Left ventricle myocardium inferior (tissue), 1 donor: ENCODE data around the gene ZSCAN21. TPM values are rescaled to one million over a fixed set of nuclear protein-coding genes. Genes with fewer than 3 reads are reported as not detected.
"Not testable (repeated sequence)": the region's sequence is repeated elsewhere in the genome, so short reads cannot be mapped to it uniquely, and the experiment has no call there.

Source experiments
- DNase-seq: peaks from one replicate; pipeline ENCODE4 v3.0.0-alpha.2; 2020
- H3K27ac ChIP-seq: fragments of 200-600 bp; replicated peaks from 2 replicates; pipeline ENCODE4 v1.8.0; 2021
- H3K27me3 ChIP-seq: fragments of 200-600 bp; 2 replicates; pipeline ENCODE4 v1.8.0; 2021; ENCODE audit warnings: low read depth
- H3K36me3 ChIP-seq: fragments of 200-600 bp; 2 replicates; pipeline ENCODE4 v1.8.0; 2021
- H3K4me1 ChIP-seq: fragments of 200-600 bp; 2 replicates; pipeline ENCODE4 v1.8.0; 2021
- H3K4me3 ChIP-seq: fragments of 200-600 bp; 2 replicates; pipeline ENCODE4 v1.8.0; 2021; ENCODE audit warnings: mild to moderate bottlenecking, moderate library complexity
- H3K9me3 ChIP-seq: fragments of 200-600 bp; replicated peaks from 2 replicates; pipeline ENCODE4 v1.8.0; 2021
- intact Hi-C: fragments of 100-400 bp; cut with micrococcal nuclease; formaldehyde crosslinking; loops from one replicate; pipeline ENCODE4 v1.11.0; 2022
- total RNA-seq: library from RNA; stranded (reverse); fragmentation: NEBNext Ultra II Directional; extraction: Animal tissue kit (Norgen Biotek cat#: 25700); gene quantifications from one replicate; pipeline ENCODE4 v1.2.1, GENCODE V29; 2021
- TF ChIP-seq, protein P1 (sequence below): fragments of 200-600 bp; IDR thresholded peaks from 2 replicates; pipeline ENCODE4 v1.8.0; 2021; ENCODE audit warnings: antibody characterized with exemption, mild to moderate bottlenecking, borderline replicate concordance
- donor health status: DM: no; HTN: yes; CAD: no; lungs with severe emphysema.

The ZSCAN21 gene
- total RNA-seq, 1 donor from 2014 or later: 6.4 TPM

GRCh38 chr7:100010901-100011300, 38.7 kb upstream of the ZSCAN21 start:
- no peaks in the 10 kb centered on the region for H3K27me3 ChIP-seq
- TF ChIP-seq, protein P1, sequence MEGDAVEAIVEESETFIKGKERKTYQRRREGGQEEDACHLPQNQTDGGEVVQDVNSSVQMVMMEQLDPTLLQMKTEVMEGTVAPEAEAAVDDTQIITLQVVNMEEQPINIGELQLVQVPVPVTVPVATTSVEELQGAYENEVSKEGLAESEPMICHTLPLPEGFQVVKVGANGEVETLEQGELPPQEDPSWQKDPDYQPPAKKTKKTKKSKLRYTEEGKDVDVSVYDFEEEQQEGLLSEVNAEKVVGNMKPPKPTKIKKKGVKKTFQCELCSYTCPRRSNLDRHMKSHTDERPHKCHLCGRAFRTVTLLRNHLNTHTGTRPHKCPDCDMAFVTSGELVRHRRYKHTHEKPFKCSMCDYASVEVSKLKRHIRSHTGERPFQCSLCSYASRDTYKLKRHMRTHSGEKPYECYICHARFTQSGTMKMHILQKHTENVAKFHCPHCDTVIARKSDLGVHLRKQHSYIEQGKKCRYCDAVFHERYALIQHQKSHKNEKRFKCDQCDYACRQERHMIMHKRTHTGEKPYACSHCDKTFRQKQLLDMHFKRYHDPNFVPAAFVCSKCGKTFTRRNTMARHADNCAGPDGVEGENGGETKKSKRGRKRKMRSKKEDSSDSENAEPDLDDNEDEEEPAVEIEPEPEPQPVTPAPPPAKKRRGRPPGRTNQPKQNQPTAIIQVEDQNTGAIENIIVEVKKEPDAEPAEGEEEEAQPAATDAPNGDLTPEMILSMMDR: no peak
- intact Hi-C loops: no loop called here
- no peak overlapping the region for H3K27ac ChIP-seq
- H3K9me3 ChIP-seq: no peaks in the 10 kb centered on the region
- peaks cover 11% of the 10 kb centered on the region for H3K4me1 ChIP-seq
- DNase-seq: no peak
- H3K36me3 ChIP-seq: no peaks in the 10 kb centered on the region
- H3K4me3 ChIP-seq: no peak overlapping the region

DNA sequence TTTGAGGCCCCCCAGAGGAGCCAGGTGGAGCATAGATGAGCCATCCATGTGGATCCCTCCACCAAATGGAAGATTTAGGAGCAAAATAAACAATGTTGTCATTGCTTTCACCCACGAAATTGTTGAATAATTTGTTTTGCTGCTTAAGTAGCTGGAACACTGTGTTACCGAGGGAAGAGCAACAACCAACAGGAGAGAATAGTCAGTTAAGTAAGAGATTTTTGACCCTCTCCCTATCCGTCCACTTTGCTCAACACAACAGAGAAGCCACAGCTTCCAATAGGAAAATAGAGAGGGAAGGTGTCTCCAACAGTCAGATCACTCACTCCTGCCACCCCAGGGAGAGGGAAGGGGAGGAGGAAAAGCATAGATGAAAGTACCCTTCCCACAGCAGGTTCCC, 38.1 kb upstream of the ZSCAN21 start:
- H3K27ac ChIP-seq: no peak overlapping the region
- intact Hi-C loops: no loop called here
- H3K4me3 ChIP-seq: no peak overlapping the region
- H3K36me3 ChIP-seq: no peaks in the 10 kb centered on the region
- DNase-seq: no peak
- H3K4me1 ChIP-seq: peaks cover 17% of the 10 kb centered on the region
- H3K27me3 ChIP-seq: no peaks in the 10 kb centered on the region
- no peaks in the 10 kb centered on the region for H3K9me3 ChIP-seq
- TF ChIP-seq, protein P1: no peak

GRCh38 chr7:100012385-100013327, 36.9 kb upstream of the ZSCAN21 start:
- H3K9me3 ChIP-seq, DNase-seq, H3K27me3 ChIP-seq, intact Hi-C loops, H3K27ac ChIP-seq, H3K36me3 ChIP-seq, H3K4me3 ChIP-seq: not testable (repeated sequence)
- peaks cover 29% of the 10 kb centered on the region for H3K4me1 ChIP-seq

GRCh38 chr7:100013328-100013676, 36.3 kb upstream of the ZSCAN21 start:
- Histone ChIP-seq H3K4me1 (peaks cover 32% of the 10 kb centered on the region), H3K4me3 (no peak overlapping the region), H3K36me3 (no peaks in the 10 kb centered on the region), H3K9me3 (no peaks in the 10 kb centered on the region), H3K27ac (no peak overlapping the region), H3K27me3 (no peaks in the 10 kb centered on the region)
- intact Hi-C loops: no loop called here
- DNase-seq: no peak
- TF ChIP-seq, protein P1: no peak

- TF ChIP-seq, protein P1: no peak
- H3K4me3 ChIP-seq: peak within 1 kb of the TSS; percentile 98
- no peaks in the 10 kb centered on the region for H3K27me3 ChIP-seq
- H3K27ac ChIP-seq: peak within 1 kb of the TSS; percentile 96
- H3K36me3 ChIP-seq: no peaks in the 10 kb centered on the region
- peak; percentile 84 for DNase-seq
- H3K9me3 ChIP-seq: no peaks in the 10 kb centered on the region
- intact Hi-C loops: no loop called here
- H3K4me1 ChIP-seq: peaks cover 53% of the 10 kb centered on the region
Observed at GRCh38 chr7:100015232-100016214, 34.1 kb upstream of the ZSCAN21 start, which contains the start of gene ZKSCAN1. Gene ZKSCAN1 (plus strand): TSS chr7:100015596. CDS start chr7:100023507, 7,911 bp downstream.
